Activated naive CD8-positive, alpha-beta T cell treated with anti-CD3 and anti-CD28 coated beads for 36 hours (primary cell): ENCODE data around the gene SLX4IP. TPM values are rescaled to one million over a fixed set of nuclear protein-coding genes. Genes with fewer than 3 reads are reported as not detected.

ENCODE experiments used
- DNase-seq: peaks from one replicate; pipeline ENCODE4 v3.0.0; 2021
- H3K27ac Mint-ChIP-seq: one replicate; pipeline ENCODE4 v1.8.0; 2022; ENCODE audit warnings: mild to moderate bottlenecking, moderate library complexity, mixed read lengths
- H3K27me3 Mint-ChIP-seq: one replicate; pipeline ENCODE4 v1.8.0; 2022; ENCODE audit warnings: mild to moderate bottlenecking, mixed read lengths
- H3K36me3 Mint-ChIP-seq: one replicate; pipeline ENCODE4 v1.8.0; 2021; ENCODE audit warnings: mild to moderate bottlenecking, mixed read lengths
- H3K4me1 Mint-ChIP-seq: one replicate; pipeline ENCODE4 v1.8.0; 2021; ENCODE audit warnings: mixed read lengths
- H3K4me3 Mint-ChIP-seq: one replicate; pipeline ENCODE4 v1.8.0; 2022; ENCODE audit warnings: mild to moderate bottlenecking, moderate library complexity, mixed read lengths
- H3K9me3 Mint-ChIP-seq: one replicate; pipeline ENCODE4 v1.8.0; 2022; ENCODE audit warnings: mixed read lengths
- total RNA-seq, 2 experiments: library from RNA; stranded (reverse); gene quantifications; one replicate each; pipeline ENCODE4 v1.2.3, GENCODE V29; 2021

The SLX4IP gene
- total RNA-seq, 2 experiments from 2014 or later = 7.4 to 7.9 TPM

DNA sequence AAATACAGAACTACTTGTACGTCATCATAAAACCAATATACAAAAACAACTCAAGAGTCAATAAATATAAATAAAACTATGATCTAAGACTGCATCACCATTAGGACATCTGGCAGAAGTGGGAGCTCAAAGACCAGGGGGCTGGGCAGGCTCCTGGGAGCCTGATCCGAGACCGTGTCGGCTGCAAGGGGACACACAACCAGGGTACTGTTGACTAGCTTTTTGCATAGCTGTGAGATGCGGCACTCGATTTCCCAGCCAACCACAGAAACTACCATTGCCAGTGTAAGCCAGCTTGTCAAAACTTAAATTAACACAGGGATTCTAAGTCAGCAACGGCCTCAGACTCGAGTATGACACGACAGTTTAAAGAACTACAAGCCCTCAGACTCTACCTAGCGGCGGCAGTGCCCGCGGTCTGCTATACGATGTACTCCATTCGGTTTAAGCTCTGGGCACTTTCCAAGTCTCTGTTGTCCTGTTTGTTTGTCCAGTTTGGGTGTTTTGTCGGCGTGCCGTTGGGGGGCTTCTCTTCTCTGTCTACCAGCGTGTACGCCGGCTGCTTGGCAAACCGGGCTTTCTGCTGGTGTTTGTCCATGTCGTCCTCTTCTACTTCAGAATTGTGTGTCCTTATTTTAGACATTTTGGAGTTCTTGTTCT lies 204.1 kb downstream of the SLX4IP start:
- Mint-ChIP-seq H3K4me1 (peaks cover 2% of the 10 kb centered on the region), H3K27ac (no peak overlapping the region), H3K4me3 (no peak overlapping the region), H3K36me3 (no peaks in the 10 kb centered on the region), H3K9me3 (no peaks in the 10 kb centered on the region), H3K27me3 (no peaks in the 10 kb centered on the region)
- DNase-seq = no peak

DNA sequence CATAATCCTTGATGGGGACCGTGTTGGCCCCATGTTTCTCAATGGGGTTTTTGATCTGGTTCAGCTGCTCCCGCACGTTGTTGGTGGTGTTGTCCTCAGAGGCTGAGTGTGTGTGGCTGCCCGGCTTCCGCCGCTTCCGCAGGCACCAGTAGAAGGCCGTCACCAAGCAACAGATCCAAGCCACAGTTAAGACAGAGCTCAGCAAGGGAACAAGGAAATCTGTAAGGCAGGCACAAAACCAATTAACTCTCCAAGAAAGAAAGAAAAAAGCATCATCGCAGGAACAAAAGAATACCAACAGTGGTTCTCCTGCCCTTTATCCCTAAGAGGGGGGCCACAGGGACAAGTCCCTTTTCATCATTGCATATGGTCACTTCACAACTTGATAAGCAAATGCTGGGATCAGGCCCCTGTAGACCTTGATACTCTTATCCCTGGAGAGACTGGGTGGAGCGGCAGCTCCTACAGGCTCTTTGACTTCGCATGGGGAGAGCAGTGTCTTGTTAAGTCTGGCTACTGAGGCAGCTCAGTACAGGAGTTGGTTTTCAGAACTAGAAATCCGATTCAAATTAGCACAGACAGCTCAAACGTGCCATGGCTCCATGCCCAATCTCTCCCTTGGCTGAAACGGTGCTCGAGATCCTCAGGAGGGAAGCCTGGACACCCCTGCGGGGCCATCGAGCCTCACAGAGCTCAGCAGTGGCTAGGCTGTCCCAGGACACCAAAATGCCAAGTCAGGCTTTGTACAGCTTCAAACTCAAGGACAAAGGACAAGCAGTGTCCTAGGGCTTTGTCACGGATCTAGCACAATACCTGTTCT lies 204.8 kb downstream of the SLX4IP start:
- no peaks in the 10 kb centered on the region for H3K9me3 Mint-ChIP-seq
- no peaks in the 10 kb centered on the region for H3K27me3 Mint-ChIP-seq
- H3K27ac Mint-ChIP-seq = no peak overlapping the region
- H3K4me3 Mint-ChIP-seq = no peak overlapping the region
- no peaks in the 10 kb centered on the region for H3K36me3 Mint-ChIP-seq
- H3K4me1 Mint-ChIP-seq = peaks cover 2% of the 10 kb centered on the region
- DNase-seq = no peak

DNA sequence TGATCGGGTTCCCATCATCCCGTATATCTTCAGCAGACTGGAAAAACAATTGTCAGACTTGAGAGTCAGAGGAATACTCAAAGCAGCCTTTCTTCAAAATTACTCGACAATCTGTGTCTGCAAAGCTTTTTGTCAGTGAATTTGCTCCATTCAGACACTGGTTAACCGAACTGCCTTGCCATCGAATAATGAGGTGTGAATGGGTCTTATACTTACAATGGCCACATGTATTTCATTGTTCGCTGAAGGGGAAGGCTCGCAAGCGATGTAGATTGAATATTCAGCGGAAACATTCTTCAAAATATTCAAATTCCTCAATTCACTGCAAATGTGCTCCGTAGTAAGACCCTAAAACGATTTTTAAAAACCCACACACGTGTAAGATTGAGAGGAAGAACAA lies 205.8 kb downstream of the SLX4IP start:
- peaks cover 2% of the 10 kb centered on the region for H3K4me1 Mint-ChIP-seq
- H3K36me3 Mint-ChIP-seq = no peaks in the 10 kb centered on the region
- H3K9me3 Mint-ChIP-seq = no peaks in the 10 kb centered on the region
- H3K27me3 Mint-ChIP-seq = no peaks in the 10 kb centered on the region
- DNase-seq = no peak
- H3K4me3 Mint-ChIP-seq = no peak overlapping the region
- no peak overlapping the region for H3K27ac Mint-ChIP-seq

DNA sequence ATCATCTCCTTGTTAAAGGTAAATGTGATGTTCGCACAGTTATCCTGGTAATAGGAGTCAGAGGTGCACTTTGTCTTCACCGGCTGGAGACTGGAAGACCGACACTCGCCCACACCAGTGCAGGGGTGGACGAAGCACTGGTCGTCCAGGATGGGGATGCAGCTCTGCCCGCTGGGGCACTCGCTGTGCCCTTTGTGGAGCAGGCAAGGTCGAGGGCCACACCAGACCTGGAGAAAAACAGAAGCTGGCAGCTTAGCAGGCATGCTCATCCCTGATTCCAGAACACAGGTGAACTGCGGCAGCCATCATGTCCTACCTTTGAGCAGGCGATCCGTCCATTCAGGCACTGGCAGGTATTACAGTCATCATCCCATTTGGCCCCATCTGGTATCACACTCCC lies 206.4 kb downstream of the SLX4IP start:
- Mint-ChIP-seq H3K36me3 (no peaks in the 10 kb centered on the region), H3K4me3 (no peak overlapping the region), H3K27ac (no peak overlapping the region), H3K4me1 (peaks cover 2% of the 10 kb centered on the region), H3K27me3 (no peaks in the 10 kb centered on the region), H3K9me3 (no peaks in the 10 kb centered on the region)
- no peak for DNase-seq

- H3K27me3 Mint-ChIP-seq = no peaks in the 10 kb centered on the region
- DNase-seq = no peak
- H3K9me3 Mint-ChIP-seq = no peaks in the 10 kb centered on the region
- H3K4me3 Mint-ChIP-seq = no peak overlapping the region
- peaks cover 2% of the 10 kb centered on the region for H3K4me1 Mint-ChIP-seq
- no peak overlapping the region for H3K27ac Mint-ChIP-seq
- H3K36me3 Mint-ChIP-seq = no peaks in the 10 kb centered on the region
Measured at GRCh38 chr20:10641893-10642292, 206.8 kb downstream of the SLX4IP start.

DNA sequence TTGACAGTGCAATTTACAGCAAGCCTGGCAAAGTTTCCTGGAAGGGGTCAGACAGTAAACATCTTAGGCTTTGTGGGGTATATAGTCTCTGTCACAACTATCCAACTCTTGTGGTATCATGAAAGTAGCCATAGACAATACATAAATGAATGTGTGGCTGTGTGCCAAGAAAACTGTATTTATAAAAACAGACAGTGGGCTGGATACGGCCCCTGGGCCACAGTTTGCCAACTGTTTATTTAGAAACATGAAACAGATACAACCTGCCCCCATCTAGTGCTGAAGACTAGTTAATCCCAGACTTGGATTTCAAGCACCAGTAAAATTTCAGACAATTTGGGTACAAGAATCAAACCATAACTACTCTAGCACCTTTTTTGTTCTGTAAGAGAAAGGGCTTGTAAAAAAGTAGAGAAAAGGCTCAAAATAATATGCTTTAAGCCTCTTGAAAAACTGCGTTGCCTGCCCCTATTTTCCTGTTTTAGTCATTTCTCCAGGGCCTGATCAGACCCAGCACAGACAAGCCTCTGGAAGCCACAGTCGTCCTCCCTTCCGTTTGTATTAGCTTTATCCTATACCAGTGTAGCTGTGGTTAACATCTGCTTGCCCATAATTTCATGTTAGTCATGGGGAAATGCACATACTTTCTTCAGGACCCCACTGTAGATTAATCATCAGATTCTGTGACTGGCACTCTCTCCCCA lies 207.9 kb downstream of the SLX4IP start:
- Mint-ChIP-seq H3K4me3 (no peak overlapping the region), H3K4me1 (peaks cover 2% of the 10 kb centered on the region), H3K36me3 (no peaks in the 10 kb centered on the region), H3K27ac (no peak overlapping the region), H3K9me3 (no peaks in the 10 kb centered on the region), H3K27me3 (peaks cover 5% of the 10 kb centered on the region)
- DNase-seq = no peak

DNA sequence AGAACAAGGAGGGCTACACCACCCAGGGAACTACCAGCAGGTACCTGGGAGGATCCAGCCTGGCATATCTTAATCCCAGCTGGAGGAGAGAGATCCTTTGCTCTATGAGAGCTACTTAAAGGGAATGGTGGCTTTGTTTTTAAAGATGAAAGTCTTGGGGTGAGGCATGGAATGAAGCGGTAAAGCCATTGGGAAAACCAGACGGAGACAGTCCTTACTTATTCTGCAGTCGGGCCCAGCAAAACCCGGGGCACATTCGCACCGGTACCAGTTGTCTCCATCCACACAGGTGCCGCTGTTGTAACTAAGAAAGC lies 208.4 kb downstream of the SLX4IP start:
- peaks cover 2% of the 10 kb centered on the region for H3K4me1 Mint-ChIP-seq
- H3K27me3 Mint-ChIP-seq = peaks cover 5% of the 10 kb centered on the region
- DNase-seq = no peak
- no peaks in the 10 kb centered on the region for H3K36me3 Mint-ChIP-seq
- H3K4me3 Mint-ChIP-seq = no peak overlapping the region
- no peaks in the 10 kb centered on the region for H3K9me3 Mint-ChIP-seq
- H3K27ac Mint-ChIP-seq = no peak overlapping the region

DNA sequence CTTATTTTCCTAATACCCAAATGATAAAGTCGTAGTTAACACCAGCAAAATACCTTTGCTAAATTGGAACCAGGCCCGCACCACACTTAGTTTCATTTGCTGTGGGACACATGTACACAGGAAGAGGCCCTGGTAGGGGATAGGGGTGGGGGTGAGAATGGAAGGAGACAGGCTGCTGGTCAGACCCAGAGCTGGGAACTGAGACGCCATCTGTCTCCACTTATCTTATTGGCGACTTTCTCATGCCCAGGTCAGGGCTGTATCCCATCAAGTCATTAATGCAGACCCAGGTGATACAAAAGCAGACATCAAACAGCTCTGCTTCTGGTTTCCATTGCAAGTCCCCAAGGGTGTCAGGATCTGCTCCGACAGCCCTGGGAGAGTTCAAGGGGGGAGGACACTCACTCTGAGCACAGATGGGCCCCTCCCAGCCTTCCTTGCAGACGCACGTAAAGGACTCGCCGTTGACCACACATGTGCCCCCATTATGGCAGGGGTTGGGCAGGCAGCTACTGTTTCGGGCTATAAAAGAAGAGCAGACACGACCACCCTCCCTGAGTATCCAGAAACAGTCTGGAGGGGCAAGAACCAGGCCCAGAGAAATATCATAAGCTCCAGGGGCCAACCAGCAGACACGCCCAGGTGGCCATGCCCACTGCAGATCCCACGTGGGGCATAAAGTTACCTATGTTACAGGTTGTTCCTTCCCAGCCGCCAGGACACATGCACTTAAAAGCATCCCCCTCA lies 209.5 kb downstream of the SLX4IP start:
- no peaks in the 10 kb centered on the region for H3K36me3 Mint-ChIP-seq
- H3K27me3 Mint-ChIP-seq = peaks cover 8% of the 10 kb centered on the region
- H3K4me1 Mint-ChIP-seq = peaks cover 2% of the 10 kb centered on the region
- H3K9me3 Mint-ChIP-seq = no peaks in the 10 kb centered on the region
- DNase-seq = no peak
- no peak overlapping the region for H3K4me3 Mint-ChIP-seq
- no peak overlapping the region for H3K27ac Mint-ChIP-seq

- H3K4me1 Mint-ChIP-seq = peaks cover 2% of the 10 kb centered on the region
- no peak overlapping the region for H3K27ac Mint-ChIP-seq
- peaks cover 8% of the 10 kb centered on the region for H3K27me3 Mint-ChIP-seq
- H3K9me3 Mint-ChIP-seq = no peaks in the 10 kb centered on the region
- no peak overlapping the region for H3K4me3 Mint-ChIP-seq
- no peak for DNase-seq
- no peaks in the 10 kb centered on the region for H3K36me3 Mint-ChIP-seq
Measured at GRCh38 chr20:10645205-10645570, 210.1 kb downstream of the SLX4IP start.

- Mint-ChIP-seq H3K4me1 (peaks cover 2% of the 10 kb centered on the region), H3K9me3 (no peaks in the 10 kb centered on the region), H3K36me3 (no peaks in the 10 kb centered on the region), H3K27ac (no peak overlapping the region), H3K27me3 (peaks cover 16% of the 10 kb centered on the region), H3K4me3 (no peak overlapping the region)
- DNase-seq = no peak
Measured at GRCh38 chr20:10646006-10646405, 210.9 kb downstream of the SLX4IP start.

GRCh38 chr20:10646886-10647420 lies 211.8 kb downstream of the SLX4IP start:
- no peaks in the 10 kb centered on the region for H3K9me3 Mint-ChIP-seq
- no peak overlapping the region for H3K27ac Mint-ChIP-seq
- H3K4me1 Mint-ChIP-seq = peaks cover 2% of the 10 kb centered on the region
- H3K27me3 Mint-ChIP-seq = peaks cover 25% of the 10 kb centered on the region
- H3K4me3 Mint-ChIP-seq = no peak overlapping the region
- H3K36me3 Mint-ChIP-seq = no peaks in the 10 kb centered on the region
- DNase-seq = no peak

DNA sequence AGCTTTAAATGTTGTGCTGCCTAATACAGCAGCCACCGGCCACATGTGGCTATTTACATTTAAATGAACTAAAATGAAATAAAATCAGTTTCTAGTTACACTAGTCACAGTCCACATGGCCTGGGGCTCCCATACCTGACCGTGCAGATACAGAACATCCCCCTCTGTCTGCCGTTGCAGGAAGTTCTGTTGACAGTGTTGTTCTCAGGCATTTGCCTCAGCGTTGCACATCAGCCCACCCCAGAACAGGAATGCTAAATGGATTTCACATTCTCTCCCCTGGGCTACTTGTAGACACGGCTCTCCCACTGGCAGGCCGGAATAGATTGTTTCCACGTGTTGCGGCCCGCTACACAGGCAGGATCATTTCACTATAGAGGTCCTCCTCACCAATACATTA lies 212.4 kb downstream of the SLX4IP start:
- no peak overlapping the region for H3K4me3 Mint-ChIP-seq
- H3K4me1 Mint-ChIP-seq = peaks cover 2% of the 10 kb centered on the region
- H3K27me3 Mint-ChIP-seq = peaks cover 27% of the 10 kb centered on the region
- H3K27ac Mint-ChIP-seq = no peak overlapping the region
- no peaks in the 10 kb centered on the region for H3K36me3 Mint-ChIP-seq
- no peak for DNase-seq
- no peaks in the 10 kb centered on the region for H3K9me3 Mint-ChIP-seq

- Mint-ChIP-seq H3K9me3 (no peaks in the 10 kb centered on the region), H3K4me1 (peaks cover 2% of the 10 kb centered on the region), H3K4me3 (no peak overlapping the region), H3K27ac (no peak overlapping the region), H3K27me3 (peaks cover 27% of the 10 kb centered on the region), H3K36me3 (no peaks in the 10 kb centered on the region)
- DNase-seq = no peak
Measured at GRCh38 chr20:10647909-10648308, 212.8 kb downstream of the SLX4IP start.

DNA sequence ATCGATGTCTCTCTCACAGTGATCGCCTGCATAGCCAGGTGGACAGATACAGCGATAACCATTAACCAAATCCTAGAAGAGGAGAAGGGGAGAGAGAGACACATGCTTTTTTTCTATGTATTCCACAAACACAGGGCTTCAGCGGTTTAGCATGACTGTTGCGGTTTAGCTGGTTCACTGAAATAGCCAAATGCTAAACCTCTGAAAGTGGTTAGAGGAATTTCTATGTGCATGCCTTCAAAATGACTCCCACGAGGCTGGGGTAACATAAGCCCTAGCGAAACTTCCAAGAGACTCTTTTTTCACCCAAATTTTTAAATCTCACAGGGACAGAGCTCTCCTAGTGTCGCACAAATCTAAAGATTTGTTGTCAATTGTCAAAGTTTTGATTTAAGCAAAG lies 213.5 kb downstream of the SLX4IP start:
- DNase-seq = no peak

More for the DNA sequence above, 213.5 kb downstream of the SLX4IP start:
- Mint-ChIP-seq H3K4me3 (no peak overlapping the region), H3K9me3 (no peaks in the 10 kb centered on the region), H3K27me3 (peaks cover 27% of the 10 kb centered on the region), H3K4me1 (peaks cover 2% of the 10 kb centered on the region), H3K36me3 (no peaks in the 10 kb centered on the region), H3K27ac (no peak overlapping the region)
